Measurements from ENCODE around the gene CARD11.

CARD11 gene

DNA sequence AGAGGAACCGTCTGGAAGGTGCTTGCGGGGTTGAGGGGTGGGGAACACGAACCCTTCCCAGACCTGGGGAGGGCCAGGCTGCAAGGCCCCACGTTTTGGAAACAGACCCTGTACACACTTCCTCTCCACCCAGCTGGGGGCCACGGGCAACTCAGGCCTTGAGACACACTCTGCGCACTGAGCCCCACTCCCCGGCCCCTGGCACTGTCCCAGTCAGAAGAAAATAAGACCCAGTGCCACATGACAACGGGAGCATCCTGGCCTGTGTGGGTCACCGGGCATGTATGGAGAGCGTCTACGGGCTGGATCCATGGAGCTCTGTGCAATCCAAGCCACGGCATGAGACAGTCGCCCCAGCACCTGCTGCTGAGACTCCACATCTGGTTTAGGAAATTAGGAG lies 63.7 kb downstream of the CARD11 start:
- no peak for FAIRE-seq

DNA sequence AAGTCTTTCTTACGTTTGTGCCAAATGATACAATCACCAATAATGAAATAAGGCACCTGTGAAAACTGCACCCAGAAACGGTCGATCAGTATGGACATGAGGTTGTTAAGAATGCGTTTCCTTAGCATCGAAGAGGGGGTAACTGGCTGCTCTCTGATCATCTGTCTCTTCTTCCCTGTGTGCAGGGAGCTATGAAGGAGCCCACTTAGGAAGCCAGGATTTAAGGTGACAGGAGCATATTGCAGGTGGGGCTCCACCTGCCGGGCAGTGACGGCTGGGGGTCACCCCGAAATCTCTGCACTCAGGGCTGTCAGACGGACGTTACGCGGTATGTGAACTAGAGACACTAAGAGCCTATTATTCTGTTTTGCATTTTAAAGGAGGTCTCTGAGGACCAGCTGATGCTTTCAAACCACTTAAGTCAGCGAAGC lies 64.5 kb downstream of the CARD11 start:
- FAIRE-seq, result no peak

DNA sequence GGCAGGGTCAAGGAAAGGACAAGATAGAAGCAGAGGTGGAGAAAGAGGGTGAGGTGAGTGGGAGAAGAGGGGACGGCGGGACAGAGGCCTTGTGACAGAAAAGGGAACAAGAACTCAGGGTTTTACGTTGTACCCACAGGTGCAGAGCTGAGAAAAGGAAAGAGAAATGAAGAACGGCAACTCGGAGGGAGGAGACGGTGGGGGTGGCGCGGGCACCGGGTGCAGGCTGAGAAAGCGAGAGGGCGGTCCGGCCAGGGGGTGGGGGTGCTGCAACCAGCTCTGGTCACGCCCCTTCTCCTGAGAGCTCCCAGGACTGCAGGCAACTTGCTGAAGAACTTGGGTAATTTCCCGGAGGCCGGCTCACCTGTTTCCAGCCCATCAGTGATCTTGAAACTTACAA lies 65.3 kb downstream of the CARD11 start:
- no peak for FAIRE-seq

DNA sequence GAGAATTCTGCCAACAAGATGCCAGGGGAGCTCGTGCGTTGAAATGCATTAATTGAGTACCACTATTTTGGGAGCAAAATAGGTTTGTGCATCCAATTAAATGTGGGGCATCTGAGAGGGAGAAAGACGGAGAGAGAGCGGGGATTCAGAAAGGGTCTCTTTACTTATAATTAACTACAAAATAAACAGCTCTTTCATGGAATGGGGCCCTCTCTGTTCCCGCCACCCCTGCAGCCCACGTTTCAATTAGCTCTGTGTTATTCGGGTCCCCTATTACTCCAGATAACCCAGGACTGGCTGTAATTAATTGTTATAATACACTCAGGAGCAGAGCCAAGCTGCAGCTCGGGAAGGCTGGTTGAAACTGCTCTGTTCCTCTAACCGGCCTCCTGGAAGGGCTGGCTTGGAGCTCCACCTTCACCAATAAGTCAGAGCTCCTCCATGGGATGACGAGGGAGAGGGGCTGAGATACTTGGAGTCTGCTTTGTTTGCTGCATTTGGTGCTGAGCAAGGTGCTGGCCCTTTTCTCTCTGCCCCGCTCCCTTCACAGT lies 67.8 kb downstream of the CARD11 start:
- FAIRE-seq, result no peak

DNA sequence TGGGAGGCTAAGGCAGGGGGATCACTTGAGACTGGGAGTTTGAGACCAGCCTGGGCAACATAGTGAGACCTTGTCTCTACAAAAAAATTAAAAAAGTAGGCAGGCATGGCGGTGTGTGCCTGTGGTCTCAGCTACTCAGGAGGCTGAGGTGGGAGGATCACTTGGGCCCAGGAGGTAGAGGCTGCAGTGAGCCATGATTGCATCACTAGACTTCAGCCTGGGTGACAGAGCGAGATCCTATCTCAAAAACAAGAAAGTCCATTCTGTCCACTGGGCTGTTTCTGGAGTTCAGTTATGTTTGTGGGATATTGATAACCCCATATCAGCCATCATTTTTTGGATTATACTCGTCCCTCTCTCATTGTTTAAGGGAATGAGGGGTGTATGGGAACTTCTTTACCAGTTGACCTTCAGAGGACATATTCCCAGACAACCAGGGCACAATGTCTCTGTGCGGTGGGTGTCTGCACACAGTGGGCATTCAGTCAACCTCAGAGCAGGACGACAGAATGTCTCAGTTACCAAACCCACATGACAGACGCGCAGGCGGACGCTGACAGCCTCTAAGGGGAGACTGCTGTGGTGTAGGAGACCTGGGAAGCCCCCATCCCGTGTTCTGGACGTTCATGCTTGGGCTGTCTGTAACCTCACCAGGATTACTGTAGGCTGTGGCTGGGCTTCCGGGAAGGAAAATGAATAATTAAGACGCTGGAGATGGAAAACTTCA lies 69.4 kb downstream of the CARD11 start:
- FAIRE-seq, result no peak

DNA sequence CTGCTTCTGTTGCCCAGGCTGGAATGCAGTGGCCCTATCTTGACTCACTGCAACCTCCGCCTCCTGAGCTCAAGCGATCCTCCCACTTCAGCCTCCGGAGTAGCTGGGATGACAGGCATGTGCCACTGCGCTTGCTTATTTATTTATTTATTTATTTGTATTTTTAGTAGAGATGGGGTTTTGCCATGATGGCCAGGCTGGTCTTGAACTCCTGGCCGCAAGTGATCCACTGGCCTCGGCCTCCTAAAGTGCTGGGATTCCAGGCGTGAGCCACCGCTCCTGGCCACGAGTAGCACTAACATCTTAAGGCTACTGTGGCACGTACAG lies 70.9 kb downstream of the CARD11 start:
- no peak for FAIRE-seq

DNA sequence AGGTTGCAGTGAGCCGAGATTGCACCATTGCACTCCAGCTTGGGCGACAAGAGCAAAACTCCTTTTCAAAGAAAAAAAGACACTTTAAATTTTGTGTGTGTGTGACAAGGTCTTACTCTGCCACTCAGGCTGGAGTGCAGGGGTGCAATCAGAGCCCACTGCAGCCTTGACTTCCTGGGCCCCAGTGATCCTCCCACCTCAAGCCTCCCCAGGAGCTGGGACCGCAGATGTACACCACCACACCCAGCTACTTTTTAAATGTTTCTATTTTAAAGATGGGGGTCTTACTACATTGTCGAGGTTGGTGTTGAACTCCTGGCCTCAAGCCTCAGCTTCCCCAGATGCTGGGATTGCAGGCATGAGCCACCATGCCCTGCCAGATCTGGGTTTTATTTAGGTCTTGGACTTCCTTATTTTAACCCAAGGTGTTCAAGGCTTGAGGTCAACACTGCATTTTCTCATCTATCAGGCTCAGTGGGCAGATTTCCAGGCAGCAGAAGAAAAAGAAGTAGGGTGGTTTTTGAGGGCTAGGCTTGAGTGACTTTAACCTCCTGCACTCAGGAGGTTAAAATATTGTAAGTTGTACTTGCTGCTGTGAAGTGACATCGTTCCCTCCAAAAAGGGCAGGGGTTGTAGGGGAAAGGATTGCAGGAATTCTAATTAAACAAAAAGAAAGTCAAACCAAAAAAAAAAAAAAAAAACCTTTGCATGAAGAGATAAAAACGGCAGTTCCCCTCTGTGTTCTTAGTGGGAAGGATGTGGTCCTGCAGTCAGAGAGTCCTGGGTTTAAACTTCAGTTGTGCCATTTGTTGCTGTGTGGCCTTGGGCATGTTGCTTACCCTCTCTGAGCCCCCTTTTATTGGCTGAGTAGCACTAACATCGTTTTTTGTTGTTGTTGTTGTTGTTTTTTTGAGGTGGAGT lies 71.5 kb downstream of the CARD11 start:
- FAIRE-seq, result no peak

DNA sequence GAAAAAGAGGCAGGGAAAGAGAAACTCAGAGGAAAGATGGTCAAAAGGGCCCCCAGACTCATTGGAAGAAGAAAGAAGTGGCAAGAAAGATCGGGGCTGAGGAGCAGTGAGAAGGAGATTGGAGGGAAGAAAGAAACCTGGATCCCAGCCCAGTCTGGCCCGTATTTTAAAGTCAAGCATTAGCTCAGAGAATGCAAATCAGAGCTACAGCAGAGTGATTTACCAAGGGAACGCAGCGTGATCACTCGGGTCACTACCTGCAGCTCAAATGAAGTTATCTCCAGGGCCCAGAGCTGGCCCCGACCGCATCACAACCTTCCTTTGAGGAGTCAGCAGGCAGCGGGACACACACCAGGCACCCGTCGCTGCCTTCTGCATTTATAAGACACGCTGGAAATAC lies 72.8 kb downstream of the CARD11 start:
- no peak for FAIRE-seq

DNA sequence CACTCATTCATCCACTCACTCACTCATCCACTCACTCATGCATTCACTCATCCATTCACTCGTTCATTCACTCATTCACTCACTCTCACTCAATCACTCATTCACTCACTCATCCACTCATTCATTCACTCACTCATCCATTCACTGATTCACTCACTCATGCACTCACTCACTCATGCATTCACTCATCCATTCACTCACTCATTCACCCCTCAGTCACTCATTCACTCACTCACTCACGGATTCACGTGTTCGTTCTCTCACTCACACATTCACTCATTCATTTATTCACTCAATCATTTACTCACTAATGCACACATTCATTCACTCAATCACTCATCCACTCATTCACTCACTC lies 73.4 kb downstream of the CARD11 start:
- no peak for FAIRE-seq

DNA sequence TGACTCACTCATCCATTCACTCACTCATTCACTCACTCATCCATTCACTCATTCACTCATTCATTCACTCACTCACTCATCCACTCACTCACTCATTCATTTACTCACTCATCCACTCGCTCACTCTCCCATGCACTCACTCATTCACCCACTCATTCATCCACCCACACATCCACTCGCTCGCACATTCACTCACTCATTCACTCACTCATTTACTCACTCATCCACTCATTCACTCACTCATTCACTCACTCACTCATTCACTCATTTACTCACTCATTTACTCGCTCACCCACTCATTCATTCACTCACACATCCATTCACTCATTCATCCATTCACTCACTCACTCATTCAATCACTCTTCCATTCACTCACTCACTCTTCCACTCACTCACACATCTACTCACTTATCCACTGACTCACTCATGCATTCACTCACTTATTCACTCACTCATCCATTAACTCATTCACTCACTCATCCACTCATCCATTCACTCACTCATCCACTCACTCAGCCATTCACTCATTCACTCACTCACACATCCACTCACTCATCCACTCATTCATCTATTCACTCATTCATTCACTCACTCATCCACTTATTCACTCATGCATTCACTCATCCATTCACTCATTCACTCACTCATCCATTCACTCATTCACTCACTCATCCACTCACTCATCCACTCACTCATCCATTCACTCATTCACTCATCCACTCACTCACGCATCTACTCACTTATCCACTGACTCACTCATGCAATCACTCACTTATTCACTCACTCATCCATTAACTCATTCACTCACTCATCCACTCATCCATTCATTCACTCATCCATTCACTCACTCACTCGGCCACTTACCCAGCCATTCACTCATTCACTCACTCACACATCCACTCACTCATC lies 74.0 kb downstream of the CARD11 start:
- FAIRE-seq, result no peak

DNA sequence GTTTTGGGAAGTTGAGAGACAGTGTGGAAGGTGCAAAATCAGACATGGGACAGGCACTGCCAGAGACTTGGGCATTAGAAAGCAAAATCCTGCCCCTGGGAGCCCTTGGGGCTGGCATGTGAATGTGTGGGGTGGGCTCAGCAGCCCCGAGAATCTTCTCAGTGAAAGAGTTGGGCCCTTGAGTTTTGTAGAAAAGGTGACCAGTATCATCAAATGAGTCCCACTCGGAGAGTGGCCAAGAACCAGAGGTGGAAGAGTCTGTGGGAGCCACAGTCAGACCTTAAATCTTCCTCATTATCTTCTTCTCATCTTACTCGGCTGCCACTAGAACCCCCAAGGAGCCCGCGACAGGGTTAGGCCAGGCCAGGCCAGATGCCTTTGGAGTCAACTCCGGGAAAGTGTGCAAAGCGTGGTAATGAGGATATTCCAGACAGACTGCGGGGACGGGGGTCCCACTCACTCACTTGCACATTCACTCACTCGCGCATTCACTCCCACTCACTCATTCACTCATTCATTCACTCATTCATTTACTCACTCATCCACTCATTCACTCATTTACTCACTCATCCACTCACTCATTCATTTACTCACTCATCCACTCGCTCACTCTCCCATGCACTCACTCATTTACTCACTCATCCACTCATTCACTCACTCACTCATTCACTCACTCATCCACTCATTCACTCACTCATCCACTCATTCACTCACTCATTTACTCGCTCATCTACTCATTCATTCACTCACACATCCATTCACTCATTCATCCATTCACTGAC lies 74.9 kb downstream of the CARD11 start:
- FAIRE-seq, result no peak

DNA sequence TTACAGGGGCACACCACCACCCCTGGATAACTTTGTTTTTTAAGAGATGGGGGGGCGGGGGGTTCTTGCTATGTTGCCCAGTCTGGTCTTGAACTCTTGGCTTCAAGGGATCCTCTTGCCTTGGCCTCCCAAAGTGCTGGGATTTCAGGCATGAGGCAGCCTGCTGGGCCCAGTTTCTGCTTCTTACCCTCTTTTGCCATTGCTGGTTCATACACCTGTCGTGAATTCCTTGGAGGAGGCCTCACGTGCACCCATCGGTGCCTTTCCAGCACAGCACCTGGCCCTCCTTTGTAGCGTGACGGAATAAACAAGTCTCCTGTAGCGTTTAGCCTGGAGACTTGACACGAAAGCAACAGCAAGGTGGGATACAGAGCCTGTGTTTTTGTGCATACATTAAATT lies 75.5 kb downstream of the CARD11 start:
- no peak for FAIRE-seq

DNA sequence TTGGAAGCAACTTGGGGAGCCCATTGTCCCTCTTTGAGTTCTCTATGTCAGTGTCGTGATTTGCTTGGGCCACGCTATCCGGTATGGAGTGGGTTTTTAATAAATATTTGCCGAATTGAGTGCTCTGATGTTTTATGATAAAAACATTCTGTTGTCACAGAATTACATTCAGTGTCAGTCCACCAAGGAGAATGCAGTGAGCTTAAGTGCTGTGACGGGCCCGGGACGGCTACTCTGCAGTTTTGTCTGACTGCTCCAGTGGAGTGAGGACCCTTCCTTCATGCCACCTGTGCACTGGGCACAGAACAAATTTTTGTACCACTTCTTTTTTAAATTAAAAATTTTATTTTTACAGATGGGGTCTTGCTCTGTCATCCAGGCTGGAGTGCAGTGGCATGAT lies 76.0 kb downstream of the CARD11 start:
- no peak for FAIRE-seq

DNA sequence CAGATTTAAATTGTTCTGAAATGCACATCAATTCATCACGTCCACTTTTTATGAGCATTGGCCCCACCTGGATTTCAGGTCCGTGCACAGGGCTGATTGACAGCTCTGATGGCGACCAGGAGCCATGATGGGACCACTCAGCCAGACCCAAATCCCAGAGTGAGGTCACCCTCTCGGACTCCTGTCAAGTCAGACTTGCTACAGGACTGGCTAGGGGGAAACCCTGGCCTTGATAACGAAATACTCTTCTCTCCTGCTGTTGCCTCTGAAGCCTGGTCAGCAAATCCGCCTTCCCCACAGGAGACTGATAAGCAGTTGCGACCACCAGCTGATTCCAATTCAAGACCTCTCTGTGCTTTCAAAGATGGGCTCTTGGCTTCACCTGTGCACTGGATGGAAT lies 76.4 kb downstream of the CARD11 start:
- FAIRE-seq, result no peak

DNA sequence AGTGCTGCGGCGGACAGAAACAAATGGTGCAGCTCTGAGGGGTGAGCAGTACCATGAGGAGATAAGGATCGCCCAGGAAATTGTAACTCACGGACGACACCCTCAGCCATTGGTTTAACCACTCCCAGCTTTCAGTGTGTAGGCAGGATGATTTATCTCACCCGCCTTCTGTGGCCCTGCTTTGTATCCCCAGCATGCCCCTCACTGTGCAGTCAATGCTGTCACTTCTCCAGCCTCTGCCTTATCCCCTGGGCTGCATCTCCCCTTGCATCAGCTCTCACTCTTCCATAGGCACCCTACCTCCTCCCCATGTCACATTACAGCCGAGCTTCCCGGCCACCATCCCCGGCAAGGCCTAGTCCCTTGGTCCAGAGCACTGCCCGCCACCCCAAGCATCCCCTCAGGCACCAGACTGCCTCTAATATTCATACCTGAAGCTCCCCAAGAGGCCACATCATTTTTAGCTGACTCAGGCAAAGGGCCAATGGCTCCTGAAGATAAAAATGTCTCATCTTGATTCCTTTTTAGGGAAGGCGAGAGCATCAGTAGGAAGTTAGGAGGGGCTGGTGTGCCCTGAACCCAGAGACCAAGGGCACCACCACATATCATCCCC lies 77.1 kb downstream of the CARD11 start:
- no peak for FAIRE-seq

DNA sequence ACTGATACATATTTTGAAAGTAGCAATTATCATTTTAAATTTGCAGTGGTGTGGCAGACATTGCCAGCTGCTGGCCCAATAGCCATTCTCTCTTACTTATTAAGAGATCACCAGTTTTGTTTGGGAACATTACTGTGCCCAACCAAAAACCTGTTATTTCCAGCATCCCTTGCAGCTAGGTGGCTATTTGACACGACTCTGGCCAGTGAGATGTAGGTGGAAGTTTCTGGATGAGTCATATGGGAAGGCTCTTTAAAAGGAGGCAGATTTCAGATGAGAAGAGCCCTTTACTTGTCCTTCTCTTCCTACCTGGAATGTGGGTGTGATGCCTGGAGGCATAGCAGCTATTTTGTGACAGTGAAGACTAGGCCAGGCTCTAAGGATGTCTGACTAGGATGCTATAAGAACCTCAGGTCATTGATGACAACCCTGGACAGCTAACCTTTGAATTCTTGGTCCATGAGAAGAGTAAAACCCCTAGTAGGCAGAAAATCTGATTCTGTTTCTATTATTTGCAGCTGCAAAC lies 77.9 kb downstream of the CARD11 start:
- FAIRE-seq, result no peak

DNA sequence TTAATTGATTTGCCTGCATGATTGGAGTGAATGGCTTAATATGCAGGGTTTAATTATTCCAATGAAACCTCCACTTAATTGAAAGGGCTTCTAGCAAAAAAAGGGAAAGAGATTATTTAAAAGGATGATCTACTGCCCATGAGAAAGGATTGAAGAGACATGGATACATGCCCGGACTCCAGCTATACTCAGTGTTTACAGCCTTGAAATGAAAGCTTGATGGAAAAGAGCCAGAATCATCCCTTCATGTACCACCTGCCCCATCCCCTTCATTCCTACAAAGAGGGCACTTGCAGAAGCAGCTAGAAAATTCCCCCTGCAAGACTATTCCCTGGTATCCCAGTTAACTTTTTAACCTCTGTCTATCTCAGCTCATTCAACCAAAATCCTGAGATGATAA lies 78.4 kb downstream of the CARD11 start:
- FAIRE-seq, result no peak

DNA sequence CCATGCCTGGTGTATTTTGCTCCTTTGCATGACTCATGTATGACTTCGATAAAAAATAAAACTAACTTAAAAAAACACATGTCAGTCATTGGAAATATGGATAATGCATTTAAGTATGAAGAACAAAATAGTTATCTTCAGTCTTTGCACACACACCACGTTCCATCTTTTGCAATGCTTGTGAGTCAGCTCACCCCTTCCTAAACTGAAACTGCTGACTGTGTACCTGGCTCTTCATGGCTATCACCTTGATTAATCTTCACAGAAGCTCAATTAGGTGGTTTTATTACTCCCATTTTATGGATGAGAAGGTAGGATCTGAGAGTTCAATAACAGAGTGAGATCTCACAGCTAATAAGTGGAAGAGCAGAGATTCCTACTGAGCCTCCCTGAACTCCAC lies 79.5 kb downstream of the CARD11 start:
- no peak for FAIRE-seq

DNA sequence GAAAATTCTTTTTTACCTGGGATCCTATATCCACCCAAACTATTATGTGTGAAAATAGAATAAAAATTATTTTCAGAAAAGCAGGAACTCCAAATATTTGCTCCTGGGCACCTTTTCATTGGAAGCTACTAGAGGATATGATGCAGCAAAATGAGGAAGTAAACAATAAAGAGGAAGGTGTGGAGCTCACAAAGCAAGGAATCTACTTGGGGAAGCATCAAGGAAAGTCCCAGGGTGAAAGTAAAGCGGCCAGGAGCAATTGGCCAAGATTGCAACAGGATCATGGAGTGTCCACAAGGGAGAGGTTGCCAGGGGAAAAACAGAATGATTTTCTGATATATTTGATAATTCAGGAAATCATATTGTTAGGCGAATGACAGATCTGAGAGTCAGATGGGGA lies 80.8 kb downstream of the CARD11 start:
- no peak for FAIRE-seq

DNA sequence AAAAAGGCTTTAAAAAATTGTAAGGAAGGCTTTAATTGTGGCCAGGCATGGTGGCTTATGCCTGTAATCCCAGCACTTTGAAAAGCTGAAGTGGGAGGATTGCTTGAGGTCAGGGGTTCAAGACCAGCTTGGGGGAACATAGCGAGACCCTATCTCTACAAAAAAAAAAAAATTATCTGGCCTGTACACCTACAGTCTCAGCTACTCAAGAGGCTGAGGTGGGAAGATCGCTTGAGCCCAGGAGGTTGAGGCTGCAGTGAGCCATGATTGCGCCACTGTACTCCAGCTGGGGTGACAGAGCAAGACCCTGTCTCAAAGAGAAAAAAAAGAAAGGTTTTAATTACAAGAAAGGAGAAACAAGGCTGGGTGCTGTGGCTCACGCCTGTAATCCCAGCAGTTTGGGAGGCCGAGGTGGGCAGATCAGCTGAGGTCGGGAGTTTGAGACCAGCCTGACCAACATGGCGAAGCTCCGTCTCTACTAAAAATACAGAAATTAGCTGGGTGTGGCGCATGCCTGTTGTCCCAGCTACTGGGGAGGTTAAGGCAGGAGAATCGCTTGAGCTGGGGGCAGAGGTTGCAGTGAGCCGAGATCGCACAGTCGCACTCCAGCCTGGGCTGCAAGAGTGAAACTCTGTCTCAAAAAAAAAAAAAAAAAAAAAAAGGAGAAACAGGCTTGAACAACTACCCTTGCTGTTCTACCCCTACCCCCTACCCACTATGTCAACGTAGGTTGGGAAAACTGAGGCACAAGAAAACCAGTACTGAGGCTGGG lies 83.7 kb downstream of the CARD11 start:
- no peak for FAIRE-seq
